IPS DF 6.9 (cell line): ENCODE results near the gene COP1.

Experiments
- DNase-seq: peaks from one replicate; pipeline ENCODE4 v3.0.0-alpha.2; 2013; ENCODE audit warnings: low read depth, low spot score
- H3K27ac ChIP-seq: one replicate; pipeline ENCODE4 v1.5.1; 2013; ENCODE audit warnings: low read length, control low read depth
- H3K27me3 ChIP-seq: 2 replicates; pipeline ENCODE4 v1.6.1; 2013; ENCODE audit warnings: mild to moderate bottlenecking, low read length; ENCODE audit not compliant: control insufficient read depth, insufficient read depth
- H3K36me3 ChIP-seq: 2 replicates; pipeline ENCODE4 v1.6.1; 2013; ENCODE audit warnings: low read length; ENCODE audit not compliant: control insufficient read depth, insufficient read depth
- H3K4me1 ChIP-seq: 2 replicates; pipeline ENCODE4 v1.6.1; 2013; ENCODE audit warnings: low read length; ENCODE audit not compliant: control insufficient read depth, insufficient read depth
- H3K4me3 ChIP-seq: 2 replicates; pipeline ENCODE4 v1.5.1; 2013; ENCODE audit warnings: mild to moderate bottlenecking, low read length
- H3K9me3 ChIP-seq: 2 replicates; pipeline ENCODE4 v1.6.1; 2013; ENCODE audit warnings: low read length, inconsistent platforms; ENCODE audit not compliant: control insufficient read depth, insufficient read depth
- WGBS: extraction: QIAGEN DNeasy Blood & Tissue Kit; methylation state at CpG from one replicate; pipeline ENCODE4 v1.1.7; 2013; ENCODE audit warnings: mixed read lengths, missing lambda C conversion rate; ENCODE audit not compliant: insufficient read length, insufficient coverage; 5-methylcytosine and 5-hydroxymethylcytosine counted together

COP1 gene

GRCh38 chr1:175935566-175936115, 271.4 kb downstream of the COP1 start:
- H3K9me3 ChIP-seq = no peaks in the 10 kb centered on the region
- H3K27me3 ChIP-seq = no peaks in the 10 kb centered on the region
- H3K4me3 ChIP-seq = no peak overlapping the region
- no peaks in the 10 kb centered on the region for H3K36me3 ChIP-seq
- peaks cover 1% of the 10 kb centered on the region for H3K4me1 ChIP-seq
- no peak for DNase-seq
- no CpG with 5 or more reads among the region's 3 CpGs for WGBS
- H3K27ac ChIP-seq = no peak overlapping the region

GRCh38 chr1:175935166-175935565, 271.9 kb downstream of the COP1 start:
- no peak for DNase-seq
- no peaks in the 10 kb centered on the region for H3K36me3 ChIP-seq
- H3K4me3 ChIP-seq = no peak overlapping the region
- peaks cover 1% of the 10 kb centered on the region for H3K4me1 ChIP-seq
- H3K27me3 ChIP-seq = no peaks in the 10 kb centered on the region
- no peaks in the 10 kb centered on the region for H3K9me3 ChIP-seq
- WGBS = no CpG with 5 or more reads among the region's 3 CpGs
- H3K27ac ChIP-seq = no peak overlapping the region

- DNase-seq = no peak
- WGBS = no CpG with 5 or more reads among the region's 3 CpGs
Measured at GRCh38 chr1:175933801-175934200, 273.3 kb downstream of the COP1 start.

GRCh38 chr1:175927944-175928343, 279.1 kb downstream of the COP1 start:
- no peaks in the 10 kb centered on the region for H3K36me3 ChIP-seq
- DNase-seq = no peak
- H3K4me1 ChIP-seq = no peaks in the 10 kb centered on the region
- no peak overlapping the region for H3K27ac ChIP-seq
- no CpG with 5 or more reads among the region's 1 CpG for WGBS
- no peaks in the 10 kb centered on the region for H3K27me3 ChIP-seq
- H3K9me3 ChIP-seq = no peaks in the 10 kb centered on the region
- no peak overlapping the region for H3K4me3 ChIP-seq

More at GRCh38 chr1:175933801-175934200, 273.3 kb downstream of the COP1 start:
- H3K36me3 ChIP-seq = no peaks in the 10 kb centered on the region
- H3K27ac ChIP-seq = no peak overlapping the region
- H3K27me3 ChIP-seq = no peaks in the 10 kb centered on the region
- H3K9me3 ChIP-seq = no peaks in the 10 kb centered on the region
- H3K4me3 ChIP-seq = no peak overlapping the region
- peaks cover 1% of the 10 kb centered on the region for H3K4me1 ChIP-seq

GRCh38 chr1:175922254-175922881, 284.7 kb downstream of the COP1 start:
- no peak for DNase-seq
- Histone ChIP-seq H3K27me3 (peaks cover 27% of the 10 kb centered on the region), H3K36me3 (no peaks in the 10 kb centered on the region), H3K4me3 (no peak overlapping the region), H3K4me1 (peaks cover 3% of the 10 kb centered on the region; the same call in 1 of the 2 replicates), H3K27ac (no peak overlapping the region), H3K9me3 (no peaks in the 10 kb centered on the region)
- WGBS = no CpG with 5 or more reads among the region's 3 CpGs

GRCh38 chr1:175920381-175920780, 286.7 kb downstream of the COP1 start:
- H3K4me1 ChIP-seq = peaks cover 3% of the 10 kb centered on the region; the same call in 1 of the 2 replicates
- no peak overlapping the region for H3K27ac ChIP-seq
- H3K9me3 ChIP-seq = no peaks in the 10 kb centered on the region
- no CpG with 5 or more reads among the region's 4 CpGs for WGBS
- peaks cover 47% of the 10 kb centered on the region for H3K27me3 ChIP-seq
- H3K36me3 ChIP-seq = no peaks in the 10 kb centered on the region
- no peak overlapping the region for H3K4me3 ChIP-seq
- no peak for DNase-seq

GRCh38 chr1:175919001-175919400, 288.1 kb downstream of the COP1 start:
- Histone ChIP-seq H3K4me1 (peaks cover 3% of the 10 kb centered on the region; the same call in 1 of the 2 replicates), H3K27ac (no peak overlapping the region), H3K9me3 (no peaks in the 10 kb centered on the region), H3K27me3 (peaks cover 56% of the 10 kb centered on the region), H3K4me3 (no peak overlapping the region), H3K36me3 (no peaks in the 10 kb centered on the region)
- no CpG with 5 or more reads among the region's 1 CpG for WGBS
- no peak for DNase-seq

GRCh38 chr1:175918364-175918801, 288.7 kb downstream of the COP1 start:
- H3K27ac ChIP-seq = no peak overlapping the region
- no peak overlapping the region for H3K4me3 ChIP-seq
- no peaks in the 10 kb centered on the region for H3K36me3 ChIP-seq
- peak; percentile 60 for DNase-seq
- no peaks in the 10 kb centered on the region for H3K9me3 ChIP-seq
- peaks cover 3% of the 10 kb centered on the region; the same call in 1 of the 2 replicates for H3K4me1 ChIP-seq
- peaks cover 62% of the 10 kb centered on the region for H3K27me3 ChIP-seq
- WGBS = no CpG with 5 or more reads among the region's 2 CpGs

GRCh38 chr1:175914115-175914514, 293.0 kb downstream of the COP1 start:
- no peak for DNase-seq
- H3K36me3 ChIP-seq = no peaks in the 10 kb centered on the region
- WGBS = no CpG with 5 or more reads among the region's 2 CpGs
- no peak overlapping the region for H3K27ac ChIP-seq
- no peak overlapping the region for H3K4me3 ChIP-seq
- H3K9me3 ChIP-seq = no peaks in the 10 kb centered on the region
- peaks cover 56% of the 10 kb centered on the region for H3K27me3 ChIP-seq
- H3K4me1 ChIP-seq = no peaks in the 10 kb centered on the region

- no CpG with 5 or more reads among the region's 1 CpG for WGBS
- Histone ChIP-seq H3K27me3 (peaks cover 57% of the 10 kb centered on the region), H3K36me3 (no peaks in the 10 kb centered on the region), H3K9me3 (no peaks in the 10 kb centered on the region), H3K4me3 (no peak overlapping the region), H3K4me1 (no peaks in the 10 kb centered on the region), H3K27ac (no peak overlapping the region)
- DNase-seq = no peak
Measured at GRCh38 chr1:175911138-175911537, 295.9 kb downstream of the COP1 start.

- peaks cover 60% of the 10 kb centered on the region for H3K27me3 ChIP-seq
- WGBS = no CpG with 5 or more reads among the region's 3 CpGs
- no peak for DNase-seq
- no peaks in the 10 kb centered on the region for H3K36me3 ChIP-seq
- H3K27ac ChIP-seq = no peak overlapping the region
- H3K4me3 ChIP-seq = no peak overlapping the region
- H3K9me3 ChIP-seq = no peaks in the 10 kb centered on the region
- no peaks in the 10 kb centered on the region for H3K4me1 ChIP-seq
Measured at GRCh38 chr1:175906370-175906769, 300.7 kb downstream of the COP1 start.
